Breast epithelium (tissue), 4 donors: ENCODE results near the gene SPATA9. TPM values are rescaled to one million over a fixed set of nuclear protein-coding genes. Genes with fewer than 3 reads are reported as not detected.

Experiments used
- DNase-seq, 2 donors: peaks; one replicate each; pipeline ENCODE4 v3.0.0-alpha.2; 2019; ENCODE audit warnings: low spot score in 2 of 2
- H3K27ac ChIP-seq, 2 donors: fragments of 200-600 bp; sonication (generic) in 1 of 2; one replicate each; pipeline ENCODE4 v1.5.1; 2016 to 2019; ENCODE audit warnings: mild to moderate bottlenecking in 1 of 2
- H3K27me3 ChIP-seq, 2 donors: fragments of 200-600 bp; sonication (generic) in 1 of 2; one replicate each; pipeline versions ENCODE4 v1.5.1 to v1.6.0; 2017 to 2019; ENCODE audit warnings: control low read depth in 1 of 2, mild to moderate bottlenecking in 1 of 2
- H3K36me3 ChIP-seq: fragments of 200-600 bp; one replicate; pipeline ENCODE4 v1.5.1; 2019
- H3K4me1 ChIP-seq, 2 donors: fragments of 200-600 bp; sonication (generic); one replicate each; pipeline ENCODE4 v1.5.1; 2016 to 2019; ENCODE audit warnings: control low read depth in 1 of 2
- H3K4me3 ChIP-seq, 3 donors: fragments of 200-600 bp; sonication (generic); 1 replicate in 2 of 3; 2 replicates in 1 of 3; pipeline ENCODE4 v1.5.1; 2016 to 2019; ENCODE audit warnings: mild to moderate bottlenecking in 3 of 3, moderate library complexity in 2 of 3
- H3K9me3 ChIP-seq, 2 donors: fragments of 200-600 bp; sonication (generic) in 1 of 2; one replicate each; pipeline ENCODE4 v1.5.1; 2016 to 2019; ENCODE audit warnings: control low read depth in 1 of 2
- CTCF ChIP-seq, 3 donors: fragments of 450-650 bp; IDR thresholded peaks; one replicate each; pipeline ENCODE4 v1.5.1; 2016 to 2017; ENCODE audit warnings: antibody characterized with exemption in 3 of 3, mild to moderate bottlenecking in 3 of 3, moderate library complexity in 3 of 3
- POLR2A ChIP-seq: fragments of 450-650 bp; IDR thresholded peaks from one replicate; pipeline ENCODE4 v1.6.1; 2016; ENCODE audit warnings: antibody characterized with exemption, mild to moderate bottlenecking, moderate library complexity
- POLR2AphosphoS5 ChIP-seq, 3 donors: sonication (generic); formaldehyde crosslinking; IDR thresholded peaks; one replicate each; pipeline ENCODE4 v1.6.1; 2017; ENCODE audit warnings: antibody characterized with exemption in 3 of 3
- intact Hi-C: fragments of 100-400 bp; cut with DNase I; formaldehyde crosslinking; loops from one replicate; pipeline ENCODE4 v1.15.1; 2023; ENCODE audit warnings: low total_unique reads
- total RNA-seq, 3 donors: library from RNA; depleted of rRNA; stranded (reverse); fragments of >200 nt; gene quantifications; one replicate each; pipeline ENCODE4 v1.1.0, GENCODE V29; 2016

SPATA9 gene
- total RNA-seq, 3 donors from 2014 or later, result 0.32 to 0.33 TPM; not detected in 1

GRCh38 chr5:95670568-95670967 lies 12.2 kb downstream of the SPATA9 start:
- no peak for DNase-seq
- H3K9me3 ChIP-seq, result no peaks in the 10 kb centered on the region
- H3K36me3 ChIP-seq, result no peaks in the 10 kb centered on the region
- H3K4me3 ChIP-seq, result no peak overlapping the region
- H3K27me3 ChIP-seq, result no peaks in the 10 kb centered on the region
- H3K27ac ChIP-seq, result peak overlapping the region in 1 of 2 donors; percentile 68
- TF ChIP-seq CTCF (IDR thresholded peaks at IDR 0.05) (no peak), POLR2A (no peak), POLR2AphosphoS5 (IDR thresholded peaks at IDR 0.05) (no peak)
- intact Hi-C loops, result no loop called here
- no peaks in the 10 kb centered on the region for H3K4me1 ChIP-seq

GRCh38 chr5:95669985-95670384 lies 12.8 kb downstream of the SPATA9 start:
- H3K27ac ChIP-seq, result peak overlapping the region in 1 of 2 donors; percentile 68
- DNase-seq, result no peak
- no peaks in the 10 kb centered on the region for H3K36me3 ChIP-seq
- H3K9me3 ChIP-seq, result no peaks in the 10 kb centered on the region
- no peak overlapping the region for H3K4me3 ChIP-seq
- H3K4me1 ChIP-seq, result no peaks in the 10 kb centered on the region
- H3K27me3 ChIP-seq, result no peaks in the 10 kb centered on the region
- intact Hi-C loops, result no loop called here
- TF ChIP-seq POLR2A (no peak), CTCF (IDR thresholded peaks at IDR 0.05) (no peak), POLR2AphosphoS5 (IDR thresholded peaks at IDR 0.05) (no peak)

- H3K4me1 ChIP-seq, result no peaks in the 10 kb centered on the region
- no peak for TF ChIP-seq CTCF (IDR thresholded peaks at IDR 0.05)
- TF ChIP-seq POLR2AphosphoS5 (IDR thresholded peaks at IDR 0.05), result peak in 1 of 3 donors; percentile 53
- no peak for TF ChIP-seq POLR2A
- no peak overlapping the region for H3K4me3 ChIP-seq
- H3K27me3 ChIP-seq, result no peaks in the 10 kb centered on the region
- intact Hi-C loops, result no loop called here
- no peaks in the 10 kb centered on the region for H3K9me3 ChIP-seq
- peak overlapping the region; percentile 30 to 68 for H3K27ac ChIP-seq
- H3K36me3 ChIP-seq, result no peaks in the 10 kb centered on the region
- peak in 1 of 2 donors; percentile 38 for DNase-seq
Measured at GRCh38 chr5:95669540-95669939, 13.3 kb downstream of the SPATA9 start.

- intact Hi-C loops, result no loop called here
- TF ChIP-seq POLR2AphosphoS5 (IDR thresholded peaks at IDR 0.05), result no peak
- TF ChIP-seq POLR2A, result no peak
- no peak for TF ChIP-seq CTCF (IDR thresholded peaks at IDR 0.05)
- no peaks in the 10 kb centered on the region for H3K36me3 ChIP-seq
- H3K4me1 ChIP-seq, result no peaks in the 10 kb centered on the region
- DNase-seq, result no peak
- H3K27me3 ChIP-seq, result no peaks in the 10 kb centered on the region
- H3K27ac ChIP-seq, result no peak overlapping the region
- H3K4me3 ChIP-seq, result no peak overlapping the region
- no peaks in the 10 kb centered on the region for H3K9me3 ChIP-seq
Measured at GRCh38 chr5:95668728-95669127, 14.1 kb downstream of the SPATA9 start.

- no peak for TF ChIP-seq POLR2AphosphoS5 (IDR thresholded peaks at IDR 0.05)
- no peak for TF ChIP-seq POLR2A
- TF ChIP-seq CTCF (IDR thresholded peaks at IDR 0.05), result no peak
- Histone ChIP-seq H3K9me3 (no peaks in the 10 kb centered on the region), H3K4me3 (no peak overlapping the region), H3K4me1 (no peaks in the 10 kb centered on the region), H3K27ac (no peak overlapping the region), H3K27me3 (no peaks in the 10 kb centered on the region), H3K36me3 (no peaks in the 10 kb centered on the region)
- no peak for DNase-seq
- intact Hi-C loops, result no loop called here
Measured at GRCh38 chr5:95668216-95668615, 14.6 kb downstream of the SPATA9 start.
